T-helper 1 cell treated with Interleukin-12 subunit alpha and Interleukin-12 subunit beta and Interleukin-4 antibody, amounts not matched to agents 30 μg/mL and 1 μg/mL, for 36 hours (primary cell): Measurements from ENCODE around the gene FARP1.

Experiments
- H3K27ac Mint-ChIP-seq: one replicate; pipeline ENCODE4 v1.8.0; 2021; ENCODE audit warnings: mild to moderate bottlenecking, mixed read lengths
- H3K27me3 Mint-ChIP-seq: one replicate; pipeline ENCODE4 v1.8.0; 2021; ENCODE audit warnings: low read depth, mixed read lengths
- H3K36me3 Mint-ChIP-seq: one replicate; pipeline ENCODE4 v1.8.0; 2021; ENCODE audit warnings: low read depth, mixed read lengths
- H3K4me1 Mint-ChIP-seq: one replicate; pipeline ENCODE4 v1.8.0; 2021; ENCODE audit warnings: low read depth, mixed read lengths
- H3K4me3 Mint-ChIP-seq: one replicate; pipeline ENCODE4 v1.8.0; 2021; ENCODE audit warnings: mild to moderate bottlenecking, moderate library complexity, mixed read lengths
- H3K9me3 Mint-ChIP-seq: one replicate; pipeline ENCODE4 v1.8.0; 2021; ENCODE audit warnings: mixed read lengths

Gene FARP1

GRCh38 chr13:98504029-98504351, 361.1 kb downstream of the FARP1 start:
- Mint-ChIP-seq H3K9me3 (no peaks in the 10 kb centered on the region), H3K4me3 (no peak overlapping the region), H3K4me1 (peaks cover 49% of the 10 kb centered on the region), H3K36me3 (peaks cover 26% of the 10 kb centered on the region), H3K27ac (no peak overlapping the region), H3K27me3 (no peaks in the 10 kb centered on the region)

DNA sequence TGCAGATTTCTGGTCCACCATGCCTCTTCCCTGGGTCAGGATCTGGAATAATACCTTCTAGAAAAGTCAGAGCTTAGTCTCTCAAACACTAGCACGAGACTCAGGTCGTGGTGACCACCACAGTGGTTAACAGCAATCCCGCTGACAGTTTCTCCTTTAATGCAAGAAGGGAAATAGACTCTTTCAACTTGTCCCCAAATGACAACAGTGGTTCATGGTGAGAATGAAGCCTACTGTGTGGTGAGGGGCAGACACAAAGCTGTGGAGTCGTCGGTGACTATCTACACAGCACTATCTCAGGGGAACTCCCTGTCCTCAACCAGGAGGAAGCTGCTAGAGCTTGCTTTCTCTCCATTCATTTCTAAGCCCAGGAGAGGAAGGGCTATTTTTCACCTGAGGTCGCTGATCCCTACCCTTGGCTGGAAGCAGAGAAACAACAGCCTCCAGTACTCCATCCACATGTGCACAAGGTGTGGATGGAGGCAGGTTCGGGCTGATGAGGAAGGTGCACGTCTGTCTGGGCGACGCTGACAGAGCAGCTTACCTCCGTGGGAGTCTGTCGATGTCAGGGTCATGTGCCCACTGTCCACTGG, 361.6 kb downstream of the FARP1 start:
- Mint-ChIP-seq H3K4me3 (no peak overlapping the region), H3K4me1 (peaks cover 54% of the 10 kb centered on the region), H3K27ac (peak overlapping the region; percentile 18), H3K36me3 (peaks cover 24% of the 10 kb centered on the region), H3K9me3 (no peaks in the 10 kb centered on the region), H3K27me3 (no peaks in the 10 kb centered on the region)
